D721Med (cell line): ENCODE results near the gene MAGEC1.
A peak's percentile ranks its signal among the peaks of the same experiment; 100 is the strongest.

Experiments
- DNase-seq: peaks from one replicate; pipeline ENCODE4 v3.0.0; 2011; ENCODE audit warnings: low spot score; ENCODE audit not compliant: insufficient read length
- FAIRE-seq: peaks from 2 replicates; lab custom pipeline; 2011; peaks lifted over from hg19 to GRCh38; lab: Jason Lieb, UNC
- CTCF ChIP-seq: IDR thresholded peaks from 2 replicates; pipeline ENCODE4 v1.5.1; 2012; ENCODE audit warnings: mild to moderate bottlenecking, control low read depth; ENCODE audit not compliant: insufficient read depth; ENCODE audit errors: missing control alignments

MAGEC1 gene

GRCh38 chrX:141904262-141904661 is 568 bp downstream of the MAGEC1 start:
- no peak for FAIRE-seq
- DNase-seq = no peak
- no peak for TF ChIP-seq CTCF

- no peak for FAIRE-seq
- DNase-seq = no peak
- TF ChIP-seq CTCF = no peak
Measured at GRCh38 chrX:141917801-141918200, 14.1 kb downstream of the MAGEC1 start.

- DNase-seq = no peak
- no peak for TF ChIP-seq CTCF
- FAIRE-seq = no peak
Measured at GRCh38 chrX:141924293-141924692, 20.6 kb downstream of the MAGEC1 start.

GRCh38 chrX:141928432-141928831 is 24.7 kb downstream of the MAGEC1 start:
- FAIRE-seq (peak; percentile 51), DNase-seq (no peak)
- TF ChIP-seq CTCF = no peak

GRCh38 chrX:141934059-141934641 is 30.5 kb downstream of the MAGEC1 start:
- no peak for TF ChIP-seq CTCF
- FAIRE-seq = no peak

GRCh38 chrX:141935645-141936044 is 32.0 kb downstream of the MAGEC1 start:
- no peak for TF ChIP-seq CTCF
- DNase-seq (no peak), FAIRE-seq (no peak)

More at GRCh38 chrX:141934059-141934641, 30.5 kb downstream of the MAGEC1 start:
- no peak for DNase-seq

- no peak for DNase-seq
- FAIRE-seq = no peak
- TF ChIP-seq CTCF = no peak
Measured at GRCh38 chrX:141936080-141936479, 32.4 kb downstream of the MAGEC1 start.
